HG03139 (cell line): ENCODE results near the gene NFASC.

Experiments used
- ATAC-seq: cut with Tn5 transposase; IDR thresholded peaks from one replicate; pipeline ENCODE4 v1.9.1; 2021; ENCODE audit not compliant: unreplicated experiment

The NFASC gene

DNA sequence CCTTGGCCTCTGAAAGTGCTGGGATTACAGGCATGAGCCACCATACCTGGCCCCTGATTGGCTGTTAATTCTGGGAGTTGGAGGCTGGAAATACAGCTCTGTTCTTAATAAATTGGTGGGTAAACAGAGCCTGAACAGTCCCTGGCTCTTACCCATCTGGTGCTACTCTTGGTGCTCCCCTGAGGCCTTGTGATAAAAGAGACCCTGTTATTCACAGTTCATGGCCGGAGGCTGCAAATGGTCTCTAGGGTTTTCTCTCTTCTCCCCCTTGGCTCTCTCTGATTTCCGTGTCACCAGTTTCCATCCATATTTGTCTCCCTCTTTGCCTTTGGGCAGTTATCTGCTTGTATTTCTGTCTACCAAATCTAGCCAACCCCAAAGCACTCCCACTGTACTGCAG, 17.2 kb downstream of the NFASC start:
- ATAC-seq: no peak

DNA sequence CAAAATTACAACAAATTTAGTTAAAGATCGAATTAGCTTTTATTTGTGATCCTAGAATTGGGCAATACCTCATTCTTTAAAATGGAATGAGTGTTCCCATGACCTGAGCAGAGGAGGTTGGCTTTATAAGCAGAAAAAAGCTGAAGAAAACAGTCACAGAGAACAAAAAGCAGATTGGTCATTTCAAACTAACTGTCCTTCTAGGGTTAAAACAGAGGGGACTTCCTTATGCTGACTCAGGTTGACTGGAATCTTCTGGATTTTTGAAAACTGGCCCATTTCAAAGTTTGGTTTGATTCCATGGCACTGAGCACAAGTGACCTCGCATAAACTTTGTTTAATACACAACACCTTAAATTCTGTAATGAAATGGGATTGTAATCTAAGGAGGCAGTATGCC, 17.6 kb downstream of the NFASC start:
- no peak for ATAC-seq

DNA sequence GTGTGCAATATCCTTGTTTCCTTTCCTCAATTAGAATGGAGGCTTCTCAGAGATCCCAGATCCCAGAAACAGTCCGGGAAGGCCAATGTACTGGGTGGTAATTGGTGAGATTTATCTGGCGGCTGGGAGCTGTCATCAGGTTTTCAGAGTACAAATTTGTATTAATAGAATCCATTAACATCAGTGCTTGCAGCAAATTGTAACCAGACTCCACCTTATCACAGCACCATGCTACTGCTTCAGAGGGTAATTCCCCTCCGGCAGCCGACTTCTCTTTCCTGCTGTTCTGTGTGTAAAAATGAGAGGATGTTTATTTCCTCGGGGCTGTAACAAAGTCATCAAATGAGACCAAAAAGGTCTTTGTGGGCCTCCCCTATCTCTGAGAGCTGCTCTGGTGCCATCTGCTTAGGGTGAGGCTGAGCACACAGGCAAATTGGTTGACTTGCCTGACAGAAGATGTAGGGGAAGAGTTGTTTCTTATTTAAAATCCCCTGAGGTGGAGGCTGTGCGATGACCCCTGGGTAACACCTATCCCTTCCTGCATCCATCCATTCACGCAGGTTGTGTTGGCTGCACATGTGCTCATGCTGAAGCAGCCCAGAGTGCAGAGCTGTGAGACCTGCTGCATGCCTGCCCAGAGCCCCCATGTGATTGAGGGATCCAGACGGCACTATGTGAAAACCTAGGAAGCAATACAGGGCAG, 19.2 kb downstream of the NFASC start:
- ATAC-seq: no peak

DNA sequence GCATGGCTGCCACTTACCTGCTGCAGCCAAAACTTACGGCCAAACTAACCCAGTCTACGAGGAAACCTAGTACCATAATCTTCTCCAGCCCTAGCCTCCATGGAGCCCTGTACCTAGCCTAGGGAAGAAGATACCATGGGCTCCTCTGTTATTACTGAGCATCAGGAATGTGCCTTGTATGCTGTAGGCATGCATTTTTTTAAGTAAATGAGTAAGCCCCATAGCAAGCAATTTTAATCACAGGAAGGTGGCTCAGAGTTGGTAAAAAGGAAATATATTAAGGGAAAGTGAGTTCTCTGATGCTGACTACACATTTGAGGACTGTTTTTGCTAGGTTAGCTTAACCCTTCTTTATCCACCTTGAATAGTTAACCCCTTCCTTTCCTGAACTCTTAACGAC, 21.2 kb downstream of the NFASC start:
- ATAC-seq: no peak

DNA sequence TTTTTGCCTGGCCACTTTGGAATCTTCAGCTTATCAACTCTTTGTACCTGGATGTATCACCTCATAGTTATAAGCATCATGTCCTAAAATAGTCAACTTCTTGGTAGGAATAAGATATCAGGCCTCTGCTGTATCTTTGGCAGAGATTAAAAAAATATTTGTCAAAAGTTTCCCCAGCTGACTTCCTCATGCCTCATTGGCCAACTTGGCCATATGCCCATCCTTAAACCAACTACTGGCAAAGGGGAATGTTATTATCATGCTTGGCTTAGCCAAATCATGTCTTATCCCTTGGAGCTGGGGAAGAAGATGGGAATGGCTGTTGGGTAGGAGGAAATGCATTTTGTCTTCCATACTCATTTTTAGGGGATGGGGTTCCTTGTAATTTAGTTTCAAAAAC, 23.4 kb downstream of the NFASC start:
- ATAC-seq: no peak

DNA sequence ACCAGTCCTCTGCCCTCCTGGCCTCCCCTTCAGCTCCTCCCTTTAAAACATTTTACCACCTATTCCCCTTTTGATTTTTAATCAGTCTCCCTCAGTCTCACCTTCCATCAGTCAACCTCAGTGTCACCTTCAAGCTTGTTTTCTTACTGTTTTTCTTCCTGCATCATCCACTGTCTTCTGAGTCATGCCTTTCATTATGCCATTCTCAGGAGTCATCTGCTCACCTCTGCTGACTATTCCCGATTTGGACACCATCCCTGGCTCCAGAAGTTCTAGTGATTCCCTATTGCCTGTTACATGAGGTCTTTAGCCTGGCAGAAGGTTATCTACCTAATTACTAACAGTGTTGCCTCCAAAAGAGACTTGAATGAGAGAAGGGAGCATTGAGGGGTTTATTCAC, 23.9 kb downstream of the NFASC start:
- ATAC-seq: no peak

DNA sequence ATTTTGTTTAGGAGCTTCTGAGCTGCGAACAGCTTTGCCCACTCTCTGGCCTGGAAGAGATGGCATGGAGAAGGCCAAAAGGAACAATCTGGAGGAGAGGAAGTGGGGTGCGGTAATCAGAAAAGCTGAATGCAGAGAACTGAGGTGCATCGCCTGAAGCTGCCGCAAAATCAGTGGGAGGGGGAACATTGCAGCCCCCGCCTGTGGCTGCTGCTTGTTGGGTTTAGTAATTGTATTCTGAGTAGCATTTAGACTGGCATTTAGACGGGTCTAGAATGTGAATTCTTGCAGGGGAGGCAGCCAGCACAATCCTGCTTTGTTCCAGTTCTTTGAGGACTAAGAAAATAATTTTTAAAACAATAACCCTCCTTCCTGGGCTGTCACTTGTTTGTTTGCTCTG, 25.4 kb downstream of the NFASC start:
- no peak for ATAC-seq

DNA sequence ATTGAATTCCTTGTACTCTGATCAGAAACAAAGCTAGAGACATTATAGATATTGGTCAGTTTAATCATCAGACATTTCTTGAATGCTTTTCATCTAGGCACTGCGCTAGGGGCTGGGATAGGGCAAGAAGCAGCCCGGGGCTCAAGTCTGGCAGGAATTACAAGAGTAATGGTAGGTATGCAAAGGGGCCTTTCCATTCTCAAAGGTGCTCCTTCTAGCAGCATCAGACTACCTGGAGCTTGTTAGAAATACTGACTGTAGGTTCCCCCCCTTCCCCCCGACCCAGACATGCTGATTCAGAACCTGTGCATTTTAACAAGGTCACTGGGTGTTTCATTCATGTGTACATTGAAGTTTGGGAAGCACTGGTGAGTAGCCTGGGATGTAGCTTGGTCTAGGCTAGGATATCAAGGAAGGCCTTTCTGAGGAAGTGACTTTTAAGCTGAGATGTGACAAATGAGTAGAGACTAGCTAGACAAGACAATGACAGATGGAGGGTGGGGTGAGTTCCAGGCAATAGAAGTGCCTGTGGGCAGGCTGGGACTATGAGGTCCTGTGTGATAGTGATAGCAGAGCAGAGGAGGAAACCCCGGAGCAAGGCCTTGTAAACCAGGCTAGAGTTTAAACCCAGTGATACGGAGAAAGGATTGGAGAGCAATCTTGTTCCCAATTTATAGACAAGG, 26.3 kb downstream of the NFASC start:
- no peak for ATAC-seq

DNA sequence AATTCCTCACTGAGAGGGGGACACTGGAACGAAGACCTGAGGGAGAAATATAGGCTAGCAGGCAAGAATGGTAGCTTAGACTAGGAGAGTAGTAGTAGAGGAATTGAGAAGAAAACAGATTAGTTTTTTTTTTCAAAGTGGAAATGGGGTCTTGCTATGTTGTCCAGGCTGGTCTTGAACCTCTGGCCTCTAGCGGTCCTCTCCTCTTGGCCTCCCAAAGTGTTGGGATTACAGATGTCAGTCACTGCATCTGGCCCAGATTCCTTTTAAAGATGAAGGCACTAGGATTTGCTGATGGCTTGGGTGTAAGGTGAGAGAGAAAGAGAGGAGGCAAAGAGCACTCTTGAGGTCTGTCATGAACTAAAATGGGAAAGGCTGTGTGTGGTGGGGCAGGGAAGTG, 30.1 kb downstream of the NFASC start:
- ATAC-seq: no peak

DNA sequence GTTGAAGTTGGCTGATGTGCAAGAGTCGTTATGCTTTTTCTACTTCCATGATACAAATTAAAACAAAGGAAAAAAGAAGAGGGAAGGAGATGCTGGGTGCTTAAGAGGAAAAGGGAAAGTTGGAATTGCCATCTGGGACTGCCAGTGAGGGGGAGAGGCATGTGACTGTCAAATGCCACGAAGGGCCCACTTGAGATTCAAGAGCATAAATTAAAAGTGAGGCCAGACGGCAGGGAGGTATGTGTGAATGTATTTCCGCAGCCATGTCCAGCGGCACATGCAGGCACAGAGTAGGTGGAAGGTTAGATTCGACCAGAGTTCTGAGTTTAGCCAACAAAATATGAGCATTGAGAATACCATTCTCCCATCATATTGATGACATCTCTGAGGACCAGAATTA, 32.0 kb downstream of the NFASC start:
- no peak for ATAC-seq

DNA sequence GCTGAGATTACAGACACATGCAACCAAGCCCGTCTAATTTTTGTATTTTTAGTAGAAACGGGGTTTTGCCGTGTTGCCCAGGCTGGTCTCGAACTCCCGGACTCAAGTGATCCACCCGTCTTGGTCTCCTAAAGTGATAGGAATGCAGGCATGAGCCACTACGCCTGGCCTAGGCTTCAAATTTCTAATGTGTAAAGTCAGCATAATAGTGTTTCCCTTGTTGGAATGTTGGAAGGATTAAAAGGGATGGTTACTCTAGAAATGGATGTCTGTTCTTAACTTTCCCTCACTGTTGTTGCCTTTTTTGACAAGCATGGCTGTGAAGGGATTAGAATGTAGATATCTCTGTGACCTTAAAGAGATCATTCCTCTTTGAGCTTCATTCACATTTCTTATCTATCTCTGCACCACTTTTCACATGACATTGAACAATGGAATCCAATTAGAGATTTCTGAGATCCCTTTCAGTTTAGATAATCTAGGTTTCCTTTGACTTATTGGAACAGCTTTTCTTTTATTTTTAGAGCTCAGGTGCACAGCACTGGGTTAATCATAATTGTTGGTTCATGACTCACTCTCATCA, 33.7 kb downstream of the NFASC start:
- ATAC-seq: no peak

DNA sequence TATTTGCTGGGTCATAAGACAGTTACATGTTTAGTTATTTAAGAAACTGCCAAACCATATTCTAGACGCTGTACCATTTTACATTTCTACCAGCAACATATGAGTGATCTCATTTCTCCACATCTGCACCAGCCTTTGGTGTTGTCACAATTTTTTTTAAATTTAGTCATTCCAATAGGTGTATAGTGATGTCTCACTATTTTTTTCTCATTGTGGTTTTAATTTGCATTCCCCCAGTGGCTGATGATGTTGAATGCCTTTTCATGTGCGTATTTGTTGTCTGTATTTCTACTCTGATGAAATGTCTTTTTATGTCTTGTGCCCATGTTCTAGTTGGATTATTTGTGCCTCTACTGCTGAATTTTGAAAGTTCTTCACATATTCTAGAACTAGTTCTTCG, 38.4 kb downstream of the NFASC start:
- no peak for ATAC-seq

DNA sequence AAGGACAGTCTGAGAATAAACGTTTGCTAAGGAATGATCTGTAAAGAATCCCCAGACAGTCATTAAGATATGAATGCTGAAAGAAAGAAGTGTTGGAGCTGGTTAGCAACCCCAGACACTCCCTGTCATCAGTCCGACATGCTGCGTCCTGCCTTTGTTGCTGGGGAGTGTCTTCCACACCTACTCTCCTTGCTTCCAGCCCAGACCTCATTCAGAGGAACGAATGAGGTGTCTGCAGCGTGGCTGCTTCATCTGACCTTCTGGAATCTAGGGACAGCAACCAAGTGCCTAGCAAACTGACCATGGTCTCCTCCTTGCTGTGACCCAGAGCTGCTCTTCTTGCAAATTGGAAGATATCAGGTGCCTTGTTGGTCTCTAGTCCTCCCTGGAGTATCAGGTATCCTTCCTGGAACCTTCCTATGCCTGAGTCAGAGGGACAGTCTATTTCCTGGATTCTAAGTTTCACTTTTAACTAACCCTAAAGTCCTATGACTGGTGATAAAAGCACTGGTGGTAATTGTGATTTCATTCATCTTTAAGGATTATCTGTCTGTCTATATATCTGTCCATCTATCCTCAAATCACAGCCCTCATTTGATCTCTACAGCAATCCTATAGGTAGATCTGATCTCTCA, 45.3 kb downstream of the NFASC start:
- ATAC-seq: no peak

DNA sequence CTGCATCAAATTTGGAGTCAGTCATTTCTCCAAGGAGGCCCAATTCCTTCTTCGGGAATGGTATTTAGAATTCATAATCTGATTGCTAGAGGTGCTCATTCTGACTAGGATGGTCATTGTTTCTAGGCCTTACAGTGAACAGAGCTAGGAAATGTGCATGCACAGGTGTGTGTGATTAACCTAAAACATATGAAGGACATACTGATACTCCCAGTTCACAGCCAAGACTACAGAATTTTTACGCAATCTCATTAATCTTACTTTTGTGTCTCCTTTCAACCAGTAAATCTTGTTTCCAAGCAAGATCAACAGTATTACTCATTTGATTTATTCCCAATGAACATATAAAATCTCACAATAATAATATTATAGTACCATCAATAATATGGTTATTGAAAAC, 47.1 kb downstream of the NFASC start:
- ATAC-seq: no peak

DNA sequence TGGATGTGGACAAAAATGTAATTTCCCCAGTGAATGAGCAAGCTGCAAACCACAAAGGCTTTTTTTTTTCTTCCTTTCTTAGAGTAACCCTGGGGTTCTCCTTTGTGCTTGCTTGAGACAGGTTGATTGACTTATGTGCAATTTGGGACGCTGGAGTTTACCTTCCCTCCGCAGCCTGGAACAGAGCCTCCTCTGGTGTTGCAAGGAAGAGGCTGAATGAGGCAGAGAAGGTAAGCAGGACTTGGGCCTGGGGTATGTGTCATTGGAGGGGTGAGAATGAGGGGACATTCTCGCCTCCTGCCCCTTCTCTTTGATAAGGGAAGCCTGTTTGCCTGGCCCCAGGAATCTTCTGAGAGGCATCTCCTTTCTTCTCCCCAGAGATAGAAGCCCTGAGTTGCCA, 49.8 kb downstream of the NFASC start:
- no peak for ATAC-seq

DNA sequence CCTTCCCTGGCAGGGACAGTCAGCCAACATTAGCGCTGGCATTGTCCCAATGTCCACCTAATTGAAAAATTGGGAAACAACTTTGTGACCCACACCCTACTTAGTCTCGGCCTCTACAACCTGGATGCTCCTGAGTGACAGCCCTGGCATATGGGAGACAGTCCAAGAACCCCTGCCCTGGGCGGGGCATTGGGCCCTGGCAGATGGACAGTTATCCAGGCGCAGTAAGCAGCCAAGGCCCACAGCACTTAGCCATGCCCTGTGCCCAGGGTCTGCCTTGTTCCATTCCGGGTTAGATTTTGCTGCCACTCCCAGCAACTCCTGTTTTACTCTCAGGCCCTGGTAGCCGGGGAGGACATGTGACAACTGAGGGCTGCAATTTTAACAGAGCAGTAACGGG, 50.3 kb downstream of the NFASC start:
- ATAC-seq: no peak

DNA sequence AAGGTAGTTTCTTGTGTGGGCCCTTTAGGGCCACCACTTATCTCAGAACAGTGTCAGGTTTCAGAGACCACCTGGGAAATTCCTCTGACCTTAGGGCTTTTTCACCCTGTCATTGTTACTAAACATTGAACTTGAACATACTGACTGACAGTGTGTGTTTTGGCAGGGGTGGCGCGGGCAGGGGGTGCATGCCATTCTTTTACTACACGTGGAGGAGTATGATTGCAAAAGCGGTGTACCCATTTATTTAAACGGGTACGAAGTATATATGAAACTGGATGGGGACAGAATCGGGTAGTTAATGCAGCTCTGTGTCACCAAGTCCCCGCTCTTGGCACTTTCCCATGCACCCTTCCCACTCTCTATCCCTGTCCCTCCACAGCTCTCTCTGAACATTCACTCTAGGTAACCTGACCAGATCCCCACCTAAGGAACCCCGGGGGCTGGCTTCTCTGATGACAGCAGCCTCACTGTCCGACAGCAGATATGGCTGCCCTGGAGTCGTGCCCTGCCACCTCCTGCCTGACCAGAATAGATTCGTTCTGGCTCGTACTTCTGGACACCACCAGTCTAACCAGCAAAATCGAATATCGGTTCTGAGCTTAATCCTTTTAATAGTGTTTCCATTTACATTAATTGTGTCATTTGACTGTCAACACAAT, 51.3 kb downstream of the NFASC start:
- no peak for ATAC-seq

DNA sequence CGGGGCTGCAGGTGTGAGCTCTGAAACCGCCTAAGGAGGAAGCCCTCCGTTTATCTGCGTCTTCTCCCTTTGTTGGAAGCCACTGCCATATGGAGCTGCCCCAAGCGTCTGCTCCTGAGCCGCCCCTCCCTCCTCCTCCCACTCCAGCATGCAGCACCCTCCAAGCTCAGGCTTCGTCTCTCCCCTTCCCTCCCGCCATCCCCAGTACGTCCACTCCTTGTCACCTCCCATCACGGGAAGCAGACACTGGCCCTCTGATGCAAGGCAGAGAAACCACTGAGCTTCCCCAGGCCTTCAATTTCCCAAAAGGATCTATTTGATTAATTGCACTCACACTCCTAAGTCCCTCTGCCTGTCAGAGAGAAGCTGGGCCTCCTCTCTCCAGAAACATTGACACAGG, 52.5 kb downstream of the NFASC start:
- ATAC-seq: no peak

DNA sequence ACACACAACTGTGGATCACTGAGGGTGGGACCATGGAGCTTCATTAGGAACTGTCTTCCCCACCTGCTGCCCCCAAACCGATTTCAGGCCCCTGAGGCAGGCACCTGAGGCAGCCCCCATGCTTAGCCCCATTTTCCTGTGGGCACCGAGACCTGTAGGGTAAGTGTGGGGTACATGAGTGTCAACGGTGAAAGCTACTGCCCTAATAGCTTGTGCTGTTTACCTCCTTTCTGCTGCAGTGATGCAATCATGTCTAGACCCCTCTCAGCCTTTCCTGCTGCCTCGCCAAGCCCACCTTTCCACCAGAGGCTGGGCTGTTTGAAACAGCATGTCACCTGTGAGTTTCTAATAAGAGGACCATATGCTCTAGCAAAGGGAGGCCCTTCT, 53.0 kb downstream of the NFASC start:
- ATAC-seq: no peak

DNA sequence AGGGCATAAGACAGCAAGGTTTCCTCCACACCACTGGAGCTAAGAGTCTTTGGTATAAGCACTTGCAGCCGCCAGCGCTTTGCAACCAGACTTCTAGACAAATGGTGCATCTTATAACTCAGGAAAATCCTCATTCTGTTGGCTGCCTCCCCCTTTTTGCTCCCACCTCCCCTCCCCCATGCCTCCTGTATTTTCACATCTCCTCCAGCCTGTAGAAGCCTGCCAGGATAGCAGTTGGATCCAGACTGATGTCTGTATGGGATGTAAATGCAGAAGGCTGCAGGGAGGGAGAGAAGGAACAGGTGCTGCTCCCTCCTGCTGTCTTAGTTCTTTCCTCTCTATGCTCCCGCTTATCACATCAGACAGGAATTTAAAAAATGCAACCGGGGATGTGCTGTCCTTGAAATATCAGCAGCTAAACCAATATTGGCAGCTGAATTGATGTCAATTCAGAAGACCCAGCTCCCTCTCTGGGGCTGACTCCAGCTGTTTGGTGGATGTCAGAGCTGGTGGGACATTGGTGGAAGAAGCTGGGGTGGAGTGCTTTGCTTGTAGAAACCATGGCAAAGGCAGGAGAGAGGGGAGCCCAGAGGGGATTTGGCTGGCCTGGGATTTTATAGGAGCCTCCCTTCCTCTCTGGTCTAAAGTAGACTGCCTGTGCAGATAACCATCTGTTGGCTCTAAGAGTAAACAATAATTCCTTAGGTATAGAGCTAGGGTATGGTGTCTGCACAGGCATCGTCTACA, 53.5 kb downstream of the NFASC start:
- no peak for ATAC-seq

DNA sequence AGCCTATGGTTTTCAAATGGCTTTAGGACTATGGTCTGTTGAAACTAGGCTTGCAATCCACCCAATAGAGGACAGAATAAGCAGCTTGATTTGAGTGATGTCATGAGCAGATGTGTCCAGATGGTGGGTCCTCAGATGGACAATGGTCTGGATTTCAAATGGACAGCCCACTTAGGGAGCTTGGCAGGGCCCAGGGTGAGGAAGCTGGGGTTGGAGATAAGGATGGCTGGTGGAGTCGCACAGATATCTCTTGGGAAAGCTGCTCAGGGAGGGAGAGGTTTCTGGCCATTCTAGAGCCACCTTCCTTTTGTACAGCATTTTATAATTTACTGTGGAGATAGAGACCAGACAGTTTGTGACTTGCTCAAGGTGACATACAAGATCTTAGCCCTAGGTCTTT, 55.0 kb downstream of the NFASC start:
- ATAC-seq: no peak
